ENCODE measurements around the gene HELZ2.

The HELZ2 gene

GRCh38 chr20:63538204-63539091 lies 35.6 kb downstream of the HELZ2 start (continued):
- TF ChIP-seq KLF10 (tag by site-specific recombination; IDR thresholded peaks at IDR 0.05) (no peak), ZFHX2 (tag by site-specific recombination; conservative IDR thresholded peaks at IDR 0.05) (no peak), REPIN1 (tag by site-specific recombination; IDR thresholded peaks at IDR 0.05; ENCODE audit: low read depth) (no peak), ZNF560 (tag by site-specific recombination; IDR thresholded peaks at IDR 0.05; ENCODE audit: borderline replicate concordance) (no peak), ZNF211 (tag by site-specific recombination; IDR thresholded peaks at IDR 0.05; ENCODE audit: low read depth) (no peak), ZNF24 (tag by site-specific recombination; IDR thresholded peaks at IDR 0.05) (no peak), REST (tag by site-specific recombination; IDR thresholded peaks at IDR 0.05) (0 out of 2 replicates have a peak, but pooled peaks have one; percentile 4), CTCF (tag by site-specific recombination; IDR thresholded peaks at IDR 0.05) (no peak), ZIC2 (tag by site-specific recombination; IDR thresholded peaks at IDR 0.05) (0 out of 2 replicates have a peak, but pooled peaks have one; percentile 42), ZNF16 (tag by site-specific recombination; IDR thresholded peaks at IDR 0.05; ENCODE audit: low read depth) (no peak), SCRT2 (tag by site-specific recombination; IDR thresholded peaks at IDR 0.05) (no peak), PRDM1 (tag by site-specific recombination; IDR thresholded peaks at IDR 0.05) (no peak), ZNF549 (tag by site-specific recombination; IDR thresholded peaks at IDR 0.05) (no peak), SP7 (tag by site-specific recombination; IDR thresholded peaks at IDR 0.05) (no peak), GLI2 (tag by site-specific recombination; IDR thresholded peaks at IDR 0.05; ENCODE audit: borderline replicate concordance, low read depth) (no peak), ZNF521 (tag by site-specific recombination; IDR thresholded peaks at IDR 0.05) (no peak), ZNF2 (tag by site-specific recombination; IDR thresholded peaks at IDR 0.05) (no peak), ZBTB17 (tag by site-specific recombination; IDR thresholded peaks at IDR 0.05) (no peak), ZNF157 (tag by site-specific recombination; IDR thresholded peaks at IDR 0.05) (no peak), ZNF175 (tag by site-specific recombination; IDR thresholded peaks at IDR 0.05) (no peak), SCRT1 (tag by site-specific recombination; IDR thresholded peaks at IDR 0.05; ENCODE audit: borderline replicate concordance) (no peak), IKZF3 (tag by site-specific recombination; IDR thresholded peaks at IDR 0.05) (no peak), ZNF747 (tag by site-specific recombination; IDR thresholded peaks at IDR 0.05) (no peak), ZEB2 (tag by site-specific recombination; IDR thresholded peaks at IDR 0.05) (no peak), GFI1B (tag by site-specific recombination; IDR thresholded peaks at IDR 0.05) (no peak), SETDB1 (IDR thresholded peaks at IDR 0.05; ENCODE audit: insufficient read length, low read length) (no peak), TRIM28 (IDR thresholded peaks at IDR 0.05; ENCODE audit: borderline replicate concordance, low read length) (no peak), ZNF701 (tag by site-specific recombination; IDR thresholded peaks at IDR 0.05) (no peak)
- TF ChIP-seq, protein P1, sequence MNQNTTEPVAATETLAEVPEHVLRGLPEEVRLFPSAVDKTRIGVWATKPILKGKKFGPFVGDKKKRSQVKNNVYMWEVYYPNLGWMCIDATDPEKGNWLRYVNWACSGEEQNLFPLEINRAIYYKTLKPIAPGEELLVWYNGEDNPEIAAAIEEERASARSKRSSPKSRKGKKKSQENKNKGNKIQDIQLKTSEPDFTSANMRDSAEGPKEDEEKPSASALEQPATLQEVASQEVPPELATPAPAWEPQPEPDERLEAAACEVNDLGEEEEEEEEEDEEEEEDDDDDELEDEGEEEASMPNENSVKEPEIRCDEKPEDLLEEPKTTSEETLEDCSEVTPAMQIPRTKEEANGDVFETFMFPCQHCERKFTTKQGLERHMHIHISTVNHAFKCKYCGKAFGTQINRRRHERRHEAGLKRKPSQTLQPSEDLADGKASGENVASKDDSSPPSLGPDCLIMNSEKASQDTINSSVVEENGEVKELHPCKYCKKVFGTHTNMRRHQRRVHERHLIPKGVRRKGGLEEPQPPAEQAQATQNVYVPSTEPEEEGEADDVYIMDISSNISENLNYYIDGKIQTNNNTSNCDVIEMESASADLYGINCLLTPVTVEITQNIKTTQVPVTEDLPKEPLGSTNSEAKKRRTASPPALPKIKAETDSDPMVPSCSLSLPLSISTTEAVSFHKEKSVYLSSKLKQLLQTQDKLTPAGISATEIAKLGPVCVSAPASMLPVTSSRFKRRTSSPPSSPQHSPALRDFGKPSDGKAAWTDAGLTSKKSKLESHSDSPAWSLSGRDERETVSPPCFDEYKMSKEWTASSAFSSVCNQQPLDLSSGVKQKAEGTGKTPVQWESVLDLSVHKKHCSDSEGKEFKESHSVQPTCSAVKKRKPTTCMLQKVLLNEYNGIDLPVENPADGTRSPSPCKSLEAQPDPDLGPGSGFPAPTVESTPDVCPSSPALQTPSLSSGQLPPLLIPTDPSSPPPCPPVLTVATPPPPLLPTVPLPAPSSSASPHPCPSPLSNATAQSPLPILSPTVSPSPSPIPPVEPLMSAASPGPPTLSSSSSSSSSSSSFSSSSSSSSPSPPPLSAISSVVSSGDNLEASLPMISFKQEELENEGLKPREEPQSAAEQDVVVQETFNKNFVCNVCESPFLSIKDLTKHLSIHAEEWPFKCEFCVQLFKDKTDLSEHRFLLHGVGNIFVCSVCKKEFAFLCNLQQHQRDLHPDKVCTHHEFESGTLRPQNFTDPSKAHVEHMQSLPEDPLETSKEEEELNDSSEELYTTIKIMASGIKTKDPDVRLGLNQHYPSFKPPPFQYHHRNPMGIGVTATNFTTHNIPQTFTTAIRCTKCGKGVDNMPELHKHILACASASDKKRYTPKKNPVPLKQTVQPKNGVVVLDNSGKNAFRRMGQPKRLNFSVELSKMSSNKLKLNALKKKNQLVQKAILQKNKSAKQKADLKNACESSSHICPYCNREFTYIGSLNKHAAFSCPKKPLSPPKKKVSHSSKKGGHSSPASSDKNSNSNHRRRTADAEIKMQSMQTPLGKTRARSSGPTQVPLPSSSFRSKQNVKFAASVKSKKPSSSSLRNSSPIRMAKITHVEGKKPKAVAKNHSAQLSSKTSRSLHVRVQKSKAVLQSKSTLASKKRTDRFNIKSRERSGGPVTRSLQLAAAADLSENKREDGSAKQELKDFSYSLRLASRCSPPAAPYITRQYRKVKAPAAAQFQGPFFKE (tag by site-specific recombination; IDR thresholded peaks at IDR 0.05; ENCODE audit: borderline replicate concordance), result no peak

All from HEK293 (cell line).